ENCODE data around the gene ROR1. TPM values are rescaled to one million over a fixed set of nuclear protein-coding genes. Genes with fewer than 3 reads are reported as not detected.

Gene ROR1
- total and polyA plus RNA-seq, 9 of the 15 experiments (the other 6 are each of a cell fraction or from before 2014, with no cell fraction given), result 0.02 TPM; not detected in 8

GRCh38 chr1:63883494-63884235, 109.8 kb downstream of the ROR1 start:
- Histone ChIP-seq H3K36me3 (ENCODE audit: control insufficient read depth, insufficient read depth, low read length) (no peaks in the 10 kb centered on the region), H3K27ac (ENCODE audit: extremely low read depth, low read depth, low read length) (no peak overlapping the region), H3K79me2 (ENCODE audit: control insufficient read depth, insufficient read depth, low read length) (no peaks in the 10 kb centered on the region), H3K4me2 (ENCODE audit: insufficient read depth, low read length) (no peak overlapping the region), H3K9ac (ENCODE audit: insufficient read depth in 1 of 2, low read depth in 2 of 2, low read length in 2 of 2) (no peak overlapping the region), H3K27me3 (ENCODE audit: control insufficient read depth in 2 of 2, insufficient read depth in 2 of 2, low read length in 2 of 2) (no peaks in the 10 kb centered on the region; a peak in 1 of 5 replicates), H4K20me1 (replicated peaks; ENCODE audit: control insufficient read depth, insufficient read depth, low read length) (no peaks in the 10 kb centered on the region), H3K9me1 (ENCODE audit: control insufficient read depth, insufficient read depth, low read length) (no peaks in the 10 kb centered on the region), H2AFZ (ENCODE audit: low read depth, low read length) (no peak overlapping the region), H3K4me3 (no peak overlapping the region), H3K9me3 (replicated peaks; ENCODE audit: control insufficient read depth, insufficient read depth, low read depth, low read length) (no peaks in the 10 kb centered on the region), H3K4me1 (replicated peaks in 1 of 2; ENCODE audit: control insufficient read depth in 2 of 2, insufficient read depth in 2 of 2, low read length in 2 of 2) (no peaks in the 10 kb centered on the region)
- intact Hi-C loops (cut with micrococcal nuclease) (no loop called here), in situ Hi-C loops (cut with MboI) (no loop called here)
- BruUV-seq (replicated peaks), result no TSS peak
- ChIA-PET POLR2A (interaction anchor here (0.7 to 1.2 kb wide), 2 partner anchors 15 to 263 kb away, joined by 3 to 4 read pairs; no protein-coding TSS in a partner anchor), CTCF (ENCODE audit: low intra/inter-chr PET ratio) (no interaction called here)
- WGBS (ENCODE audit: insufficient coverage, low coverage, missing lambda C conversion rate), result 0% methylated on average over 6 of the region's 6 CpGs
- ATAC-seq (no peak), DNase-seq (ENCODE audit: extremely low read depth in 1 of 4, low spot score in 3 of 4) (no peak), FAIRE-seq (no peak)
- no peak for TF ChIP-seq ZMIZ1 (IDR thresholded peaks at IDR 0.05; ENCODE audit: low read depth in 2 of 2, low read length in 2 of 2)
